Activated CD4-positive, alpha-beta T cell treated with anti-CD3 and anti-CD28 coated beads, Interleukin-2, amount 50 U/mL, for 16 hours (primary cell): Measurements from ENCODE around the gene CCDC73.
"Not testable (repeated sequence)": the region's sequence is repeated elsewhere in the genome, so short reads cannot be mapped to it uniquely, and the experiment has no call there.

Experiments
- DNase-seq: peaks from one replicate; pipeline ENCODE4 v3.0.0-alpha.2; 2020

Gene CCDC73

GRCh38 chr11:32704261-32704660, 90.2 kb downstream of the CCDC73 start:
- no peak for DNase-seq

GRCh38 chr11:32701616-32702015, 92.8 kb downstream of the CCDC73 start:
- no peak for DNase-seq

GRCh38 chr11:32698579-32698978, 95.9 kb downstream of the CCDC73 start:
- no peak for DNase-seq

- DNase-seq: no peak
These were observed 123.4 kb downstream of the CCDC73 start for GRCh38 chr11:32671051-32671450.

- DNase-seq: no peak
These were observed 134.8 kb downstream of the CCDC73 start for GRCh38 chr11:32659672-32660071.

GRCh38 chr11:32658639-32659406, 135.6 kb downstream of the CCDC73 start:
- peak; percentile 5 for DNase-seq

GRCh38 chr11:32643526-32643925, 150.9 kb downstream of the CCDC73 start:
- no peak for DNase-seq

- no peak for DNase-seq
These were observed 153.1 kb downstream of the CCDC73 start for GRCh38 chr11:32641361-32641760.

- no peak for DNase-seq
These were observed 158.6 kb downstream of the CCDC73 start for GRCh38 chr11:32635819-32636218.

GRCh38 chr11:32630844-32631243, 163.6 kb downstream of the CCDC73 start:
- no peak for DNase-seq

GRCh38 chr11:32616903-32617302, 177.6 kb downstream of the CCDC73 start:
- DNase-seq: no peak

GRCh38 chr11:32615422-32615821, 179.0 kb downstream of the CCDC73 start:
- DNase-seq: no peak

GRCh38 chr11:32613500-32614151, 180.8 kb downstream of the CCDC73 start:
- no peak for DNase-seq

- DNase-seq: no peak
These were observed 183.6 kb downstream of the CCDC73 start for GRCh38 chr11:32610797-32611352.

GRCh38 chr11:32608826-32609225, 185.6 kb downstream of the CCDC73 start:
- not testable (repeated sequence) for DNase-seq

- no peak for DNase-seq
These were observed 188.2 kb downstream of the CCDC73 start for GRCh38 chr11:32606220-32606619.

- no peak for DNase-seq
These were observed 191.6 kb downstream of the CCDC73 start for GRCh38 chr11:32602657-32603415.

GRCh38 chr11:32597921-32598320, 196.5 kb downstream of the CCDC73 start:
- no peak for DNase-seq

- not testable (repeated sequence) for DNase-seq
These were observed 198.3 kb downstream of the CCDC73 start for GRCh38 chr11:32596114-32596513.

GRCh38 chr11:32594272-32594671, 200.2 kb downstream of the CCDC73 start:
- no peak for DNase-seq

- DNase-seq: peak; percentile 36
These were observed 207.8 kb downstream of the CCDC73 start for GRCh38 chr11:32586576-32587190.

GRCh38 chr11:32584921-32585320, 209.5 kb downstream of the CCDC73 start:
- no peak for DNase-seq
